Hepatocyte (in vitro differentiated cells): ENCODE results near the gene TMBIM1. TPM values are rescaled to one million over a fixed set of nuclear protein-coding genes. Genes with fewer than 3 reads are reported as not detected.

Experiments
- DNase-seq: peaks from one replicate; pipeline ENCODE4 v3.0.0-alpha.2; 2016; ENCODE audit warnings: low spot score
- H2AFZ ChIP-seq: fragments of 200-600 bp; sonication (generic); 2 replicates; pipeline ENCODE4 v1.6.0; 2016; ENCODE audit warnings: antibody characterized with exemption, mild to moderate bottlenecking
- H3K27ac ChIP-seq: fragments of 200-600 bp; sonication (generic); 2 replicates; pipeline ENCODE4 v1.5.1; 2016; ENCODE audit warnings: mild to moderate bottlenecking
- H3K27me3 ChIP-seq: fragments of 200-600 bp; sonication (generic); 2 replicates; pipeline ENCODE4 v1.6.1; 2016
- H3K36me3 ChIP-seq: fragments of 200-600 bp; sonication (generic); replicated peaks from 2 replicates; pipeline ENCODE4 v1.5.1; 2016; ENCODE audit warnings: low read depth; ENCODE audit not compliant: insufficient read depth
- H3K4me1 ChIP-seq: fragments of 200-600 bp; sonication (generic); 2 replicates; pipeline ENCODE4 v1.5.1; 2016; ENCODE audit warnings: mild to moderate bottlenecking, moderate library complexity; ENCODE audit not compliant: insufficient read depth
- H3K4me2 ChIP-seq: fragments of 200-600 bp; sonication (generic); 2 replicates; pipeline ENCODE4 v1.6.0; 2016
- H3K4me3 ChIP-seq: fragments of 200-600 bp; sonication (generic); 2 replicates; pipeline ENCODE4 v1.5.1; 2016; ENCODE audit warnings: mild to moderate bottlenecking
- H3K79me2 ChIP-seq: fragments of 200-600 bp; sonication (generic); 2 replicates; pipeline ENCODE4 v1.6.0; 2017; ENCODE audit warnings: mild to moderate bottlenecking
- H3K9me2 ChIP-seq: fragments of 200-600 bp; sonication (generic); replicated peaks from 2 replicates; pipeline ENCODE4 v1.6.0; 2017; ENCODE audit warnings: mild to moderate bottlenecking; ENCODE audit not compliant: insufficient read depth
- H3K9me3 ChIP-seq: fragments of 200-600 bp; sonication (generic); 2 replicates; pipeline ENCODE4 v1.5.1; 2016; ENCODE audit warnings: low read depth, mild to moderate bottlenecking
- H4K20me1 ChIP-seq: fragments of 200-600 bp; sonication (generic); 2 replicates; pipeline ENCODE4 v1.6.0; 2016; ENCODE audit warnings: mild to moderate bottlenecking; ENCODE audit not compliant: insufficient read depth, poor library complexity, severe bottlenecking
- EZH2 ChIP-seq: fragments of 200-600 bp; sonication (generic); IDR thresholded peaks from 2 replicates; pipeline ENCODE4 v1.6.1; 2016; ENCODE audit warnings: antibody characterized with exemption, mild to moderate bottlenecking, borderline replicate concordance
- EZH2phosphoT487 ChIP-seq: fragments of 200-600 bp; sonication (generic); IDR thresholded peaks from one replicate; pipeline ENCODE4 v1.6.1; 2018; ENCODE audit warnings: antibody characterized with exemption, mild to moderate bottlenecking, low read depth, moderate library complexity; ENCODE audit not compliant: unreplicated experiment, severe bottlenecking
- whole genome bisulfite sequencing: methylation state at CpG from one replicate; pipeline ENCODE4 v1.1.6; 2016; ENCODE audit warnings: low lambda C conversion rate; ENCODE audit errors: missing lambda C conversion rate; 5-methylcytosine and 5-hydroxymethylcytosine counted together
- polyA plus RNA-seq: library from polyadenylated mRNA; unstranded; fragments of >200 nt; fragmentation: Nextera tagmentation; extraction: Ambion mirVana; gene quantifications from 2 replicates; pipeline ENCODE4 v1.2.1, GENCODE V29; 2016
- total RNA-seq: library from RNA; depleted of rRNA; stranded (reverse); fragments of >200 nt; gene quantifications from 2 replicates; pipeline ENCODE4 v1.2.3, GENCODE V29; 2014
- TF ChIP-seq, protein P1 (sequence below): fragments of 200-600 bp; sonication (generic); IDR thresholded peaks from 2 replicates; pipeline ENCODE4 v1.5.1; 2016; ENCODE audit warnings: antibody characterized with exemption, mild to moderate bottlenecking; ENCODE audit not compliant: poor library complexity

The TMBIM1 gene
- total and polyA plus RNA-seq, 2 experiments from 2014 or later, result 224 to 302 TPM

DNA sequence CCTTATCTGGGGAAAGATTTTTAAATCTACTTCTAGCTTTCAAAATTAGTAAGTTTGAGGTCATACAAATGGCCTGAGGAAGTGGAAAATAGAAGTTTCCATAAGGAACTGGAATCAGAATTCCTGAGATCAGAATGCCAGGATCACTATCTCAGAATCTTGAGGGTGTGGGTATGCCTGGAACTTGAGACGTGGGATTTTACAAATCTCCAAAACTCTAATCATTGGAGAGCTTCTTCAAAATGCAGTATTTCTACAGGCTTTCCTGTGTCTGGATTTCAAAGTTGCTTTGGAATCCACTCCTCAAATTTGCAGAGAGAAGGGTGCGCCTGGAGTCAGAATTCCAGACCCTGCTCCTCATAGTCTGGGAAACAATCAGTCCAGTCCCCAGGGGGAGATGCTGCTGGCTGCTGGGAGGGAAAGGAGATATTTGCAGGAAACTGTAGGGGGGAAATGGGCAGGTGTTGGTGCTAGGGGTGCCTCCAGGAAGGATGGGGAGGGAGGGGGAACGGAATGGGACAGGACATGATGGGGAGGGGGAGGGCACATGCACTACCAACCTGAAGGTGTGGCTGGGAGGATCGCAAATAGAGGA, 33.4 kb upstream of the TMBIM1 start:
- TF ChIP-seq, protein P1, sequence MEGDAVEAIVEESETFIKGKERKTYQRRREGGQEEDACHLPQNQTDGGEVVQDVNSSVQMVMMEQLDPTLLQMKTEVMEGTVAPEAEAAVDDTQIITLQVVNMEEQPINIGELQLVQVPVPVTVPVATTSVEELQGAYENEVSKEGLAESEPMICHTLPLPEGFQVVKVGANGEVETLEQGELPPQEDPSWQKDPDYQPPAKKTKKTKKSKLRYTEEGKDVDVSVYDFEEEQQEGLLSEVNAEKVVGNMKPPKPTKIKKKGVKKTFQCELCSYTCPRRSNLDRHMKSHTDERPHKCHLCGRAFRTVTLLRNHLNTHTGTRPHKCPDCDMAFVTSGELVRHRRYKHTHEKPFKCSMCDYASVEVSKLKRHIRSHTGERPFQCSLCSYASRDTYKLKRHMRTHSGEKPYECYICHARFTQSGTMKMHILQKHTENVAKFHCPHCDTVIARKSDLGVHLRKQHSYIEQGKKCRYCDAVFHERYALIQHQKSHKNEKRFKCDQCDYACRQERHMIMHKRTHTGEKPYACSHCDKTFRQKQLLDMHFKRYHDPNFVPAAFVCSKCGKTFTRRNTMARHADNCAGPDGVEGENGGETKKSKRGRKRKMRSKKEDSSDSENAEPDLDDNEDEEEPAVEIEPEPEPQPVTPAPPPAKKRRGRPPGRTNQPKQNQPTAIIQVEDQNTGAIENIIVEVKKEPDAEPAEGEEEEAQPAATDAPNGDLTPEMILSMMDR, result no peak
- no peak for TF ChIP-seq EZH2
- no peak for TF ChIP-seq EZH2phosphoT487
- Histone ChIP-seq H3K4me3 (no peak overlapping the region), H3K4me2 (peak overlapping the region; percentile 47), H3K27ac (peak overlapping the region; percentile 56), H3K27me3 (no peaks in the 10 kb centered on the region), H3K9me2 (no peaks in the 10 kb centered on the region), H3K4me1 (peaks cover 39% of the 10 kb centered on the region), H3K79me2 (peaks cover 44% of the 10 kb centered on the region), H3K36me3 (no peaks in the 10 kb centered on the region), H4K20me1 (no peaks in the 10 kb centered on the region), H2AFZ (no peak overlapping the region), H3K9me3 (no peaks in the 10 kb centered on the region)
- 58% methylated on average over 2 of the region's 4 CpGs for WGBS
- DNase-seq, result no peak

DNA sequence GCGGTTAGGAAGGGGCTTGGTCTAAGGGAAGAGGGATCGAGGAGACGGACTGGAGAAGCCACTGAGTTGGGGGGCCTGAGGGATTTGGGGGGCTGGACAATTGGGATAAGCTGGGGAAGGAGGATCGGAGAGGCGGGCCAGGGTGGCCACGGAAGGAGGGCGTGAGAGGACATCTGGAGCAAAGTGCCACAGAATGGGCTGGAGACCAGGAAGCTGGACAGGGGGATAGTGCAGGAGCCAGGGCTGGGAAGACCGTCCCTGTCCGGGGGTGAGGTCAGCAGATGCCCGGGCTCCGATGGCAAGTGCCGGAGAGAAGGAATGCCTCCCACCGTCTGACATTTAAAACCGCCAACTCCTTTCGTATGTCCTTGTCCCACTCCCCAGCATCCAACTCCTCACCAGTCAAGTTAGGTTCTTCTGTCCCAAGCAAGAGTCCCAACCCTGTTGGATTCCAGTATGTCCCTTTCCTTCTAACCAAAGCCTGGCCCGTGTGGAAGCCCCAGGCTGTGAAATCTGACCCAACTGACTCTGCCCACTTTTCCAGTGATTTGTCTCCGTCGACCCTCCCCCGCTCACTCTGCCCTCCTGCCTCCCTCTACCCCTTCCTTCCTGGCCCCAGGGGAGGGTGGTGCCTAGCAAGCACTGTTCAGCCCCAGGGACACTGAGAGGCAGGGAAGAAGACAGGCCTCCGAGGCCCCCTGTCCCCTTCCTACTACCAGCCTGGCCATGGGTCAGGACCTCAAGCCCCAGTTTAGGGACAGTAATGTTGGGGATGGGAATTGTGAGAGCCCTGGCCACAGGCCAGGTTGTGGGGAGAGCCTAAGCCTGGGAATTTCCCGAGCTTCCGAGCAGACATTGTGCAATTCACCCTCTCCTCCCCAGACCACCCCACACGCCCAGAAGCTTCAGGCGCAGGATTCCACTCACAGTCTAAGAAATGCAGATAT, 31.5 kb upstream of the TMBIM1 start:
- Histone ChIP-seq H3K9me2 (no peaks in the 10 kb centered on the region), H3K4me2 (peak overlapping the region; percentile 83), H3K4me3 (peak overlapping the region; percentile 51), H3K27me3 (no peaks in the 10 kb centered on the region), H2AFZ (peak overlapping the region; percentile 44), H3K9me3 (no peaks in the 10 kb centered on the region), H3K27ac (peak overlapping the region; percentile 89), H4K20me1 (no peaks in the 10 kb centered on the region), H3K4me1 (peaks cover 23% of the 10 kb centered on the region), H3K36me3 (no peaks in the 10 kb centered on the region), H3K79me2 (peaks cover 30% of the 10 kb centered on the region)
- WGBS, result 6% methylated on average over 18 of the region's 24 CpGs
- DNase-seq, result peak; percentile 83
- TF ChIP-seq EZH2phosphoT487 (no peak), EZH2 (no peak)
- TF ChIP-seq, protein P1, result no peak

DNA sequence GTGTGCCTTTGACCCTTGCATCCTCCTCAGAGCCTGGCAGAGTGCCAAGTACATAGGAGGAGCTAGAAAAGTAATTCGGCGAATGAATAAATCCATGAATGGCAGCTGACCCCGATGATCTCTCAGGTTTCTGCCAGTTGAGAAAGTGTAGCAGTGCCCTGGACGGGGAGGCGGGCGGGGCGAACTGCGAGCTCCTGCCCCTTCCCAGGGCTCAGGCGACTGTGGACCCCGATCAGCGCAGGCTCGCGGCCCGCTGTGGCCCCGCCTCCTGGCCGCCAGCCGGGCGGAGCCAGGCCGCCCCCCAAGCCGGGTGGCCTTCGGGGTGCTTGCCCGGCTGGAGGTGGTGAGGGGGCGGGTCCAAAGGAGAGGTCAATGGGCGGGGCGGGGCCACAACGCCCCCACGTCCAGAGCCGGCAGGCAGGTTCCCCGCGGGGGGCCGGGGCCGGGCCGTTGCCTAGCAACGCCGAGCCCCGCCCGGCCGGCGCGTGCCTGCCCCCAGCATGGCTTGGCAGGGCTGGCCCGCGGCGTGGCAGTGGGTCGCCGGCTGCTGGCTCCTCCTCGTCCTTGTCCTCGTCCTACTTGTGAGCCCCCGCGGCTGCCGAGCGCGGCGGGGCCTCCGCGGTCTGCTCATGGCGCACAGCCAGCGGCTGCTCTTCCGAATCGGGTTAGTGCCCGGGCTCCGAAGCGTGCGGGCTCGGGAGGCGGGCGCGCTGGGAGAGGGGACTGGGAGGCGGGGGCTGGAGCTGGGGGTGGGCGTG, 30.6 kb upstream of the TMBIM1 start:
- Histone ChIP-seq H3K4me2 (peak overlapping the region; percentile 83), H3K9me2 (no peaks in the 10 kb centered on the region), H3K9me3 (no peaks in the 10 kb centered on the region), H4K20me1 (no peaks in the 10 kb centered on the region), H3K79me2 (peaks cover 22% of the 10 kb centered on the region), H3K27ac (peak overlapping the region; percentile 89), H3K4me1 (peaks cover 23% of the 10 kb centered on the region), H2AFZ (peak overlapping the region; percentile 44), H3K4me3 (peak overlapping the region; percentile 51), H3K36me3 (no peaks in the 10 kb centered on the region), H3K27me3 (no peaks in the 10 kb centered on the region)
- DNase-seq, result peak; percentile 94
- TF ChIP-seq, protein P1, result no peak
- TF ChIP-seq EZH2, result no peak
- no peak for TF ChIP-seq EZH2phosphoT487
- WGBS, result 1% methylated on average over 55 of the region's 69 CpGs
